Keratinocyte (primary cell): ENCODE measurements around the gene STEAP1.

Experiments
- CTCF ChIP-seq, 3 experiments: IDR thresholded peaks in 1 of 3; conservative IDR thresholded peaks in 1 of 3; optimal IDR thresholded peaks in 1 of 3; 2 replicates in 2 of 3; 3 replicates in 1 of 3; pipeline versions ENCODE3 to v1.5.1; 2011; ENCODE audit warnings: low read length in 3 of 3, mild to moderate bottlenecking in 3 of 3, moderate library complexity in 2 of 3, control low read depth in 1 of 3, inconsistent platforms in 1 of 3; ENCODE audit not compliant: insufficient read depth in 2 of 3; ENCODE audit errors: extremely low read depth in 1 of 3
- EZH2 ChIP-seq: IDR thresholded peaks from one replicate; pipeline ENCODE4 v1.6.1; 2012; ENCODE audit warnings: inconsistent platforms, mild to moderate bottlenecking, low read length, moderate library complexity

- no peak for TF ChIP-seq CTCF (optimal IDR thresholded peaks at IDR 0.05 in 1 of 3, IDR thresholded peaks at IDR 0.05 in 1 of 3, conservative IDR thresholded peaks at IDR 0.05 in 1 of 3; ENCODE audit: extremely low read depth in 1 of 3, insufficient read depth in 2 of 3, low read length in 3 of 3)
- TF ChIP-seq EZH2: no peak
Observed at GRCh38 chr7:90180649-90181048, 26.4 kb downstream of the STEAP1 start.
